Measurements from ENCODE around the gene NAALADL2.

GRCh38 chr3:175421902-175422301, 562.8 kb downstream of the NAALADL2 start:
- no peak for TF ChIP-seq CTCF (IDR thresholded peaks at IDR 0.05)
- no peak for TF ChIP-seq POLR2A (IDR thresholded peaks at IDR 0.05)
- TF ChIP-seq EP300 (IDR thresholded peaks at IDR 0.05), result no peak
- no peak for TF ChIP-seq POLR2AphosphoS5 (IDR thresholded peaks at IDR 0.05)

Measured in upper lobe of left lung (tissue), 4 donors.